SU-DHL-6 (cell line): Measurements from ENCODE around the gene SPACA5.
"Not testable (repeated sequence)": the region's sequence is repeated elsewhere in the genome, so short reads cannot be mapped to it uniquely, and the experiment has no call there.

Experiments used
- H2AFZ ChIP-seq: fragments of 200-600 bp; sonication (generic); 2 replicates; pipeline ENCODE4 v1.6.1; 2014; ENCODE audit warnings: low read depth, mild to moderate bottlenecking, moderate library complexity, mixed read lengths, antibody characterized with exemption, low read length; ENCODE audit not compliant: severe bottlenecking
- H3F3A ChIP-seq: fragments of 200-600 bp; shearing (Covaris generic); 2 replicates; pipeline ENCODE4 v1.6.0; 2016; ENCODE audit warnings: antibody characterized with exemption, mild to moderate bottlenecking; ENCODE audit not compliant: insufficient read depth
- H3K27ac ChIP-seq: fragments of 200-600 bp; sonication (generic); 2 replicates; pipeline ENCODE4 v1.5.1; 2016; ENCODE audit warnings: low read depth, mild to moderate bottlenecking, low read length, moderate library complexity, mixed read lengths
- H3K27me3 ChIP-seq: fragments of 200-600 bp; sonication (generic), shearing (Covaris generic); 2 replicates; pipeline ENCODE4 v1.6.0; 2014; ENCODE audit warnings: mild to moderate bottlenecking, low read length
- H3K36me3 ChIP-seq: fragments of 200-600 bp; sonication (generic); 2 replicates; pipeline ENCODE4 v1.6.1; 2014; ENCODE audit warnings: mild to moderate bottlenecking, low read length, mixed read lengths
- H3K4me2 ChIP-seq: fragments of 300-600, 200-600 bp; shearing (Covaris generic), sonication (generic); 2 replicates; pipeline ENCODE4 v1.6.0; 2014; ENCODE audit warnings: low read length, low read depth, mild to moderate bottlenecking; ENCODE audit not compliant: poor library complexity, severe bottlenecking
- H3K4me3 ChIP-seq: fragments of 200-600 bp; sonication (generic); 2 replicates; pipeline ENCODE4 v1.5.1; 2014; ENCODE audit warnings: antibody characterized with exemption, low read length, mild to moderate bottlenecking, mixed read lengths; ENCODE audit not compliant: insufficient read depth, poor library complexity, severe bottlenecking
- H3K79me2 ChIP-seq: fragments of 200-600 bp; sonication (generic); 2 replicates; pipeline ENCODE4 v1.6.1; 2014; ENCODE audit warnings: mild to moderate bottlenecking, low read length, moderate library complexity; ENCODE audit not compliant: insufficient read depth
- H3K9ac ChIP-seq: fragments of 200-600 bp; sonication (generic); 2 replicates; pipeline ENCODE4 v1.7.0; 2014; ENCODE audit warnings: mild to moderate bottlenecking, low read length
- H3K9me2 ChIP-seq: fragments of 200-600 bp; sonication (generic); replicated peaks from 2 replicates; pipeline ENCODE4 v1.6.1; 2014; ENCODE audit warnings: low read length; ENCODE audit not compliant: insufficient read depth
- H3K9me3 ChIP-seq: fragments of 200-600 bp; sonication (generic); 2 replicates; pipeline ENCODE4 v1.6.1; 2014; ENCODE audit warnings: low read length, mixed read lengths; ENCODE audit not compliant: insufficient read depth
- H4K20me1 ChIP-seq: fragments of 200-600 bp; sonication (generic); 2 replicates; pipeline ENCODE4 v1.6.1; 2014; ENCODE audit warnings: low read depth, mild to moderate bottlenecking, antibody characterized with exemption, low read length, moderate library complexity, mixed read lengths
- EZH2phosphoT487 ChIP-seq: fragments of 200-600 bp; sonication (generic), shearing (Covaris generic); conservative IDR thresholded peaks from 2 replicates; pipeline ENCODE4 v1.6.1; 2018; ENCODE audit warnings: mild to moderate bottlenecking, antibody characterized with exemption, low read length, moderate library complexity, mixed read lengths
- TF ChIP-seq, protein P1 (sequence below): fragments of 200-600 bp; sonication (generic); IDR thresholded peaks from one replicate; pipeline ENCODE4 v1.5.1; 2017; ENCODE audit warnings: antibody characterized with exemption, mild to moderate bottlenecking, low read length, moderate library complexity; ENCODE audit not compliant: insufficient read depth, poor library complexity, severe bottlenecking

The SPACA5 gene

DNA sequence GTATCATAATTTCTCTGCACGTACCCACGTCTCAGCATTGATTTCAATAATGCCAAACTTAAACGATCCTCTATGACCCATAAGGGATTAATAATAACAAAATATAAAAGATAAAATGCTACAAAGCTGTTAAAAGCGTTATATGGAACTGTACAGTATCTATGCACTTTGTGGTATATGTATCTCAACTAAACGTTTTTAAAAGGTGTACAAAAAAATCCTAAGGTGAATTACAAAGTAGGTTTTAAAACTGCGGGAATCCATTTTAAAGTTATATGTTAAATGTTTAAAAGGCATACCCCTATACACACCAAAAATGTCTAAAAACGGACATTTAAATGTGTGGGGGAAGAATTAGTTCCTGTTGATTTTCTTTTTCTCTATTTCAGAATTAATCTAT lies 3.9 kb upstream of the SPACA5 start:
- H3K36me3 ChIP-seq, result no peaks in the 10 kb centered on the region
- no peaks in the 10 kb centered on the region for H3F3A ChIP-seq
- H4K20me1 ChIP-seq, result no peaks in the 10 kb centered on the region
- H3K27ac ChIP-seq, result peak overlapping the region; percentile 75
- H3K4me3 ChIP-seq, result peak overlapping the region; percentile 70
- H3K79me2 ChIP-seq, result peaks cover 31% of the 10 kb centered on the region
- H3K9me2 ChIP-seq, result no peaks in the 10 kb centered on the region
- H3K9me3 ChIP-seq, result no peaks in the 10 kb centered on the region
- peak overlapping the region; percentile 83 for H3K4me2 ChIP-seq
- TF ChIP-seq EZH2phosphoT487, result no peak
- TF ChIP-seq, protein P1, sequence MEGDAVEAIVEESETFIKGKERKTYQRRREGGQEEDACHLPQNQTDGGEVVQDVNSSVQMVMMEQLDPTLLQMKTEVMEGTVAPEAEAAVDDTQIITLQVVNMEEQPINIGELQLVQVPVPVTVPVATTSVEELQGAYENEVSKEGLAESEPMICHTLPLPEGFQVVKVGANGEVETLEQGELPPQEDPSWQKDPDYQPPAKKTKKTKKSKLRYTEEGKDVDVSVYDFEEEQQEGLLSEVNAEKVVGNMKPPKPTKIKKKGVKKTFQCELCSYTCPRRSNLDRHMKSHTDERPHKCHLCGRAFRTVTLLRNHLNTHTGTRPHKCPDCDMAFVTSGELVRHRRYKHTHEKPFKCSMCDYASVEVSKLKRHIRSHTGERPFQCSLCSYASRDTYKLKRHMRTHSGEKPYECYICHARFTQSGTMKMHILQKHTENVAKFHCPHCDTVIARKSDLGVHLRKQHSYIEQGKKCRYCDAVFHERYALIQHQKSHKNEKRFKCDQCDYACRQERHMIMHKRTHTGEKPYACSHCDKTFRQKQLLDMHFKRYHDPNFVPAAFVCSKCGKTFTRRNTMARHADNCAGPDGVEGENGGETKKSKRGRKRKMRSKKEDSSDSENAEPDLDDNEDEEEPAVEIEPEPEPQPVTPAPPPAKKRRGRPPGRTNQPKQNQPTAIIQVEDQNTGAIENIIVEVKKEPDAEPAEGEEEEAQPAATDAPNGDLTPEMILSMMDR, result no peak
- peak overlapping the region; percentile 84 for H3K9ac ChIP-seq
- no peak overlapping the region for H2AFZ ChIP-seq
- no peaks in the 10 kb centered on the region for H3K27me3 ChIP-seq

DNA sequence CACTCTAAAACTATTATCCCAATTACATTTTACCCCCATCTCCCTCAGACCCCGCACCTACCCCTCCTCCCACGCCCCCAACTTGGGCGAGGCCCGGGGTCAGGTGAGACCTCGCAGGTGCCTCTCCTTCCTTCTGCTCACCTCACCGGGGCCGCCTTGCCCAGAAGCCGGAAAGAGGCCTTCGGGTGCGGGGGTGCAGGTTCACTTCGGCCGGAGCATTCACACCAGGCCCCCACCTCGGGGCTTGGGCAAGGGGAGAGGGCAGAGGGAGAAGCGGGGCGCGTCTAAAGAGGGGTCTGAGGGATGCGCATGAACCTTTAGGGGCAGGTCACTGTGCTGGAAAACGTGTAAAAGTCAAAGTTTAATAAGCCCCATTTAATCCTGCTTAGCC lies 3.4 kb upstream of the SPACA5 start:
- peak overlapping the region; percentile 75 for H3K27ac ChIP-seq
- peak overlapping the region; percentile 83 for H3K4me2 ChIP-seq
- H3K9ac ChIP-seq, result peak overlapping the region; percentile 84
- H3K9me3 ChIP-seq, result no peaks in the 10 kb centered on the region
- peaks cover 31% of the 10 kb centered on the region for H3K79me2 ChIP-seq
- no peaks in the 10 kb centered on the region for H3F3A ChIP-seq
- no peak for TF ChIP-seq EZH2phosphoT487
- TF ChIP-seq, protein P1, result no peak
- H2AFZ ChIP-seq, result no peak overlapping the region
- no peaks in the 10 kb centered on the region for H4K20me1 ChIP-seq
- peak overlapping the region; percentile 70 for H3K4me3 ChIP-seq
- H3K27me3 ChIP-seq, result no peaks in the 10 kb centered on the region
- no peaks in the 10 kb centered on the region for H3K36me3 ChIP-seq
- no peaks in the 10 kb centered on the region for H3K9me2 ChIP-seq

- H3K4me2 ChIP-seq, result peak within 1 kb of the TSS; percentile 83
- H3K4me3 ChIP-seq, result peak within 1 kb of the TSS; percentile 70
- peak within 1 kb of the TSS; percentile 75 for H3K27ac ChIP-seq
- peak within 1 kb of the TSS; percentile 76 for H2AFZ ChIP-seq
- no peak for TF ChIP-seq EZH2phosphoT487
- TF ChIP-seq, protein P1, result no peak
- H3K36me3 ChIP-seq, result no peaks in the 10 kb centered on the region
- H3K9me2 ChIP-seq, result no peaks in the 10 kb centered on the region
- H3K27me3 ChIP-seq, result no peaks in the 10 kb centered on the region
- H4K20me1 ChIP-seq, result no peaks in the 10 kb centered on the region
- H3F3A ChIP-seq, result no peaks in the 10 kb centered on the region
- H3K9me3 ChIP-seq, result no peaks in the 10 kb centered on the region
- peak within 1 kb of the TSS; percentile 84 for H3K9ac ChIP-seq
- peaks cover 31% of the 10 kb centered on the region for H3K79me2 ChIP-seq
These were observed 2.9 kb upstream of the SPACA5 start, which contains the start of gene ZNF182 for GRCh38 chrX:48003758-48004457. ZNF182 (minus strand) TSS chrX:48003989; CDS start chrX:48002609, 1,380 bp downstream.

GRCh38 chrX:48009445-48009960 lies 2.7 kb downstream of the SPACA5 start:
- not testable (repeated sequence) for H3K27ac ChIP-seq, H3K4me3 ChIP-seq, H3K27me3 ChIP-seq, H3F3A ChIP-seq, H3K36me3 ChIP-seq, H3K9ac ChIP-seq, H2AFZ ChIP-seq, H3K79me2 ChIP-seq, H4K20me1 ChIP-seq, H3K9me2 ChIP-seq, H3K4me2 ChIP-seq, H3K9me3 ChIP-seq

DNA sequence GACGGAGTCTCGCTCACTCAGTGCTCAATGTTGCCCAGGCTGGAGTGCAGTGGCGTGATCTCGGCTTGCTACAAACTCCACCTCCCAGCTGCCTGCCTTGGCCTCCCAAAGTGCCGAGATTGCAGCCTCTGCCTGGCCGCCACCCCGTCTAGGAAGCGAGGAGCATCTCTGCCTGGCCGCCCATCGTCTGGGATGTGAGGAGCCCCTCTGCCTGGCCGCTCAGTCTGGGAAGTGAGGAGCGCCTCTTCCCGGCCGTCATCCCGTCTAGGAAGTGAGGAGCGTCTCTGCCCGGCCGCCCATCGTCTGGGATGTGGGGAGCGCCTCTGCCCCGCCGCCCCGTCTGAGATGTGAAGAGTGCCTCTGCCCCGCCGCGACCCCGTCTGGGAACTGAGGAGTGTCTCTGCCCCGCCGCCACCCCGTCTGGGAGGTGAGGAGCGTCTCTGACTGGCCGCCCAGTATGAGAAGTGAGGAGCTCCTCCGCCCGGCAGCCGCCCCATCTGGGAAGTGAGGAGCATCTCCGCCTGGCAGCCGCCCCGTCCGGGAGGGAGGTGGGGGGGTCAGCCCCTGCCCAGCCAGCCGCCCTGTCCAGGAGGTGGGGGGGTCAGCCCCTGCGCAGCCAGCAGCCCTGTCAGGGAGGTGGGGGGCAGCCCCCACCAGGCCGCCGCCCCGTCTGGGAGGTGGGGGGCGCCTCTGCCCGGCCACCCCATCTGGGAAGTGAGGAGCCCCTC lies 10.0 kb downstream of the SPACA5 start:
- H3F3A ChIP-seq, H3K4me2 ChIP-seq, H3K9ac ChIP-seq, H3K4me3 ChIP-seq, H3K9me3 ChIP-seq, H3K27me3 ChIP-seq, H3K79me2 ChIP-seq, H3K27ac ChIP-seq, H3K36me3 ChIP-seq, H3K9me2 ChIP-seq, H2AFZ ChIP-seq, H4K20me1 ChIP-seq: not testable (repeated sequence)
